GM21576 (cell line): ENCODE results near the gene CRYBB1.
A peak's percentile ranks its signal among the peaks of the same experiment; 100 is the strongest.

Experiments used
- ATAC-seq: cut with Tn5 transposase; IDR thresholded peaks from one replicate; pipeline ENCODE4 v1.9.1; 2021; ENCODE audit warnings: mild to moderate bottlenecking, moderate library complexity; ENCODE audit not compliant: unreplicated experiment

Gene CRYBB1

GRCh38 chr22:26610072-26610958, 7.5 kb downstream of the CRYBB1 start:
- ATAC-seq: peak; percentile 80

DNA sequence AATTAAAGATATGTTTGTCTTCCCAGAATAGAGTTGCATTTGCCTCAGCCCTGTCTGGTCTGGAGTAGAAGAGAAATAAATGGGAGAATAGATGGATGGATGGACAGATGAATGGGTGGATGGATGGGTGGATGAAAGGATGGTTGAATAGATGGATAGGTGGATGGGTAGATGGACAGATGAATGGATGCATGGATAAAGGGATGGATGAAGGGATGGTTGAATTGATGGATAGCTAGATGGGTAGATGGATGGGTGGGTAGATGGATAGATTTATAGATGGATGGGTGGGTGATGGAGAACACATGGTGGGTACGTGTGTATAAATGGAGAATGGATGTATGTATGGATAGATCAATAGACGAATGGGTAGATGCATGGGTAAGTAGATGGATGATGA, 8.5 kb downstream of the CRYBB1 start:
- ATAC-seq: no peak

- no peak for ATAC-seq
These were observed 9.7 kb downstream of the CRYBB1 start for GRCh38 chr22:26608129-26608528.

DNA sequence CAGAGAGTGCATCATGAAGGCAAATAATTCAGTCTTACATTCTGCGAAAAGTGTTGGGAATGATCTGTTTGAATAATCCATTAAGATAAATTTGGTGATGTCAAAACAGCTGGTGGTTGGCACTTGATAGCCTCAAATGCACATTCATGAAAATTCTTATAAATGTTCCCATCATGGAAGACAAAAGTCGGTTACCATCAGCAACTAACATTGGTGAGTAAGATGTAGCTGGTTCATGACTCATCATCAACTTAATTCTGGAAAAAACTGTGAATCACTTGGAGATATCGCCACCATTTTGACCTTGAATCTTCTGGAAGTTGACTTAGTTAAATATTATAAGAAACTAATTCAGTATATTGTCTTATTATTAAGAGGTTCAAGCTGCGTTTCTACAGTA, 11.2 kb downstream of the CRYBB1 start:
- no peak for ATAC-seq

- no peak for ATAC-seq
These were observed 13.5 kb downstream of the CRYBB1 start for GRCh38 chr22:26604368-26604767.

- ATAC-seq: no peak
These were observed 15.7 kb downstream of the CRYBB1 start for GRCh38 chr22:26602127-26602526.

DNA sequence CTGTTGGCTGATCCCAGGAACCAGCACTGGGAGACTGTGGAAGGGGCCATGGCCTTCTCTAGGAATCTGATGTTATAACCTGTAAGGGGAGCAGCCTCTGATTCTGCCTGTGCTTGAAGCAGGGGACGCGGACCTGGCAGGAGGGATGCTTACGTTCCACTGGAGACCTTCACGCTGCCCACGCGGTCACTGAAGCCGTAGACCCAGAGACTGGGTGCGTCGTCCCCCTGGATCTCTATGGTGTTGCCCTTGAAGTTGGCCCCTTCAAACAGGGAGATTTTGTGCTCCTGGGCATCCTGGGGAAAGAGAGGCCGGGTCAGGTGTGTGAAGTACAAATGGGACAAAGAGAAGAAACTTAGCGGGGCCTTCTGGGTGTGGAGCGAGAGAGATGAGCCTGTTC, 16.1 kb downstream of the CRYBB1 start:
- no peak for ATAC-seq

DNA sequence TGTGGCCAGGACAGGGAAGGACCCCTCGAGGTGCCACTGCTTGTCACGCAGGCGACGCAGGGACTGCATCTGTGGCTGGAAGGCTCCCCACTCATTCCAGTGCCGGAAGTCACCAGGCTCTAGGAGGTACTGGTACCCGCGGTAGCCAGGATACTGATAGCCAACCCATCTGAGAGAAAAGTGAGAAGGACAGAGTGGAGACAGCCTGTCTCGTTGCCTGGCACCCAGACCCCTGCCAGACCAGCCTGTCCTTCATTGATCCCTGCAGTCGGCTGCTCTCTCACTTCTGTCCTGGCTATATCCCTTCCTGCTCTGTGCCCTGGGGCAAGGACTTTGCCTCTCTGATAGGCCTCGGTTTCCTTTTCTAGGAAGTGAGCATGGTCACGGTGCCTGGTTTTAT, 18.3 kb downstream of the CRYBB1 start:
- no peak for ATAC-seq

- ATAC-seq: no peak
These were observed 20.3 kb downstream of the CRYBB1 start for GRCh38 chr22:26597480-26597879.

DNA sequence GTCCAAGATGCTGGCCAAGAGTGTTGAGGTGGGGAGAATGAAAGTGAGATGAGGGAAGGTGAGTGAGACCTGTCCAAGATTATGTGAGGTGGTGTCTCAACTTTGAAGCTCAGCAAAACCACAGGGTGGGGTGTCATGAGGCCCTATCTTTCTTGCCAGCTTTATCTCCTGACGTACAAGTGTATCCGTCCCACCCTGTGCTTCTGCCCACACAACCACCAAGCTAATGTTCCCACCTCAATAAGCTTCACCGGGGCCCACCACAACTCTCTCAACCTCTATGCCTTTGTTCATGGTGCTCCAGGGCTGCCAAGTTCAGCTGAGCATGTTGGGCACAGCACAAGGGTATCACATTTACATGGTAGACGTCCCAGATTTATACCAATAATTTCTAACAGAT, 20.8 kb downstream of the CRYBB1 start:
- no peak for ATAC-seq

GRCh38 chr22:26593763-26594162, 24.1 kb downstream of the CRYBB1 start:
- ATAC-seq: no peak

- peak; percentile 54 for ATAC-seq
These were observed 25.4 kb downstream of the CRYBB1 start for GRCh38 chr22:26592421-26592891.

GRCh38 chr22:26589845-26590736, 27.7 kb downstream of the CRYBB1 start, which contains the start of gene TPST2:
TSS of gene TPST2 (minus strand) at chr22:26590132. CDS start at chr22:26541630, 48,502 bp downstream.
- peak; percentile 49 for ATAC-seq

GRCh38 chr22:26589367-26589844, 28.4 kb downstream of the CRYBB1 start:
- no peak for ATAC-seq

GRCh38 chr22:26588729-26589366, 29.0 kb downstream of the CRYBB1 start:
- no peak for ATAC-seq

DNA sequence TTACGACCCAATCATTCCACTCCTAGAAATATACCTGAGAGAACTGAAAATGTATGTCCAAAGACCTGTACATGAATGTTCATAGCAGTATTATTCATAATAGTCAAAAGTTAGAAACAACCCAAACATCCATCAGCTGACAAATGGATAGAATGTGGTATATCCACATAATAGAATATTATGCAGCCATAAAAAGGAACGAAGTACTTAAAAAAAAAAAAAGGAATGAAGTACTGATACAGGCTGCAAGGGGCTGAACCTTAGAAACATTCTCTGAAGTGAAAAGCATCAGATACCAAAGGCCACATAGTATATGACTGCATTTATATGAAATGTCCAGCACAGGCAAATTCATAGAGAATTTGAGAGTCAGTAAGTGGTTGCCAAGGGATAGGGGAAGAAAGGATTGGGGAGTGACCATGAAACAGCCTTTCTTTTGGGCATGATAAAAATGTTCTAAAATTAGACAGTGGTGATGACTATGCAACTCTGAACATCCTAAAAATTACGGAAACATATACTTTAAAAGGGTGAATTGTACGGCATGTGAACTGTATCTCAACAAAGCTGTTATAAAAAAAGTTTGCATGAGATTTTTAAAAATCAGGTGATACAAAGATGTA, 29.7 kb downstream of the CRYBB1 start:
- no peak for ATAC-seq

DNA sequence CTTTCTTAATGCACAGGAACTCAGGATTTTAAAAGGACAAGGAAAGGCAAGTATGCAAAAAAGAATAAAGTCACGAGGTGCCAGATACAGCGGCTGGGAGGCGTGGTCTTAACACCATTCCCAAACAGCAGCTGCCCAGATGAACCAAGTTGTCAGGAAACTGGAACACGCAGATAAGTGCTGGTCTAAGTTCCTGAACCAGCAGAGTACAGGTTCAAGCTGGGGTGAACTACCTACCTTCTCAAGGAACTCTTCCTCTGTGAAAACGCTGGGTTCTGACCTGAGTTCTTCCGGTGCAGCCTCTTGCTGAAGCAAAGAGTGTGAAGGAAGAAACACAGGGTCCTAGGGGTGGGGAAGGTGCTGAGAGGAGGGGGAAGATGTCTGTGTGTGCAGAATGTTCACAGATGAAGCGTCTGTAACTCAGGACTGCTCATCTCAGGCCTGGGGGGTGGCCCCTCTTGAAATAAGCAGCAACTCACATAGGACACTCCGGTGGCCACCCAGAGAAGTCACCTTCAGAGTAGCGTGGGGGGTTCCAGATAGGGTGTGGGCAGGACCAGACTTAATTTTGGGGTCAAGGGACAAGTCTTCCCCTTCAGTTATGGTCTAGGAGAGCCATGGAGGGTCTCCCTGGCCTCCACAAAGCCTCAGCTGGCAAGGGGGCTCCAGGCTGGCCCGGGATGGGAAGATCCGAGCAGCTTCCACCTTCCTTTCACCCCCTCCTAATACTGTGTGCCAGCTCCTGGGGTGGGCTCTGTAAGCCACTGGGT, 31.1 kb downstream of the CRYBB1 start:
- no peak for ATAC-seq

GRCh38 chr22:26585104-26585790, 32.6 kb downstream of the CRYBB1 start:
- no peak for ATAC-seq

GRCh38 chr22:26584010-26584409, 33.8 kb downstream of the CRYBB1 start:
- ATAC-seq: no peak
